HG03521 (cell line): ENCODE measurements around the gene SRSF12.
"Not testable (repeated sequence)": the region's sequence is repeated elsewhere in the genome, so short reads cannot be mapped to it uniquely, and the experiment has no call there.

ENCODE experiments used
- ATAC-seq: cut with Tn5 transposase; IDR thresholded peaks from one replicate; pipeline ENCODE4 v1.9.1; 2021; ENCODE audit warnings: mild to moderate bottlenecking, moderate library complexity; ENCODE audit not compliant: unreplicated experiment

SRSF12 gene

DNA sequence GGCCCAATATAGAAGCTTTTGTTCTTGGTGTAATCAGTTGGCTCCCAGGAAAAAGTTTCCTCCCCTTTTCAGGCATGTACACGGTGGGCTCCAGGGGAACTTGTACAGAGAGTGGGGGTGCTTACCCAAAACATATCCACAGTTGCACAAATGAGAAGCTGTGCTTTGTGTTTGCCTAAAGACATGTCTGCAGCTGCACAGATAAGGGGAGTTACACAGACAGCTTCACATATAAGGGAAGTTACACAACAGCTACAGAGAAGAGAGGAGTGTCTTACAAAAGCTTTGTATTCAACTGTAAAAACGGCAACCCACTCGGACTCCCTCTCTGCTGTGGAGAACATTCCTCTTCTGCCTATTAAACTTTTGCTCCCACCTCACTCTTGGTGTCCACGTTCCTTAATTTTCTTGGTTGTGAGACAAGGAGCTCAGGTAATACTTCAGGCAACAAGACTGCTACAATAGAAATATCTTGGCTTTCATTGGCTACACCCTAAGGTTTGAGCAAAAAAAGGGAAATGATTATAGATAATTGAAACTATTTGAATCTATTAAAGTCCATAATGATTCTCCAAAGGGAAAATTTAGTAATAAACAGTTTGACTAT lies 44.8 kb downstream of the SRSF12 start:
- no peak for ATAC-seq

DNA sequence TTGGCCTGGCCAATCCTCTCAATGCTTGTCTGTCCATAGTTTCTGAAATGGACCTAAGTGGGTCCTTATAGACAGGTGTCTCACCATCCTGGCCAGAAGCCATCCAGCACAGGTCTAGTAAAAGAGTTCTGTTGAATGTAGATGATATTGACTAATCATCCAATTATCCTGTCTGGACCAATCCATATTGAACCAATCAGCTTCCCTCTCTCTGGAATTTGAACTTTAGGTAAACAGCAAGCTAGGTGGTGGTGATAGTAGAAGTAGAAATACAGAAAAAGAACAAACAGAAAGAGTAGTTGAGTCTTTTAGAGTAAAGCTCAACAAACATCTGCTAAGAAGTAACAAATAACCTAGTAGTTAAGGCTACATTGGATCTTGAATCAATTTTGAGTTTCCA lies 46.8 kb downstream of the SRSF12 start:
- ATAC-seq, result no peak

DNA sequence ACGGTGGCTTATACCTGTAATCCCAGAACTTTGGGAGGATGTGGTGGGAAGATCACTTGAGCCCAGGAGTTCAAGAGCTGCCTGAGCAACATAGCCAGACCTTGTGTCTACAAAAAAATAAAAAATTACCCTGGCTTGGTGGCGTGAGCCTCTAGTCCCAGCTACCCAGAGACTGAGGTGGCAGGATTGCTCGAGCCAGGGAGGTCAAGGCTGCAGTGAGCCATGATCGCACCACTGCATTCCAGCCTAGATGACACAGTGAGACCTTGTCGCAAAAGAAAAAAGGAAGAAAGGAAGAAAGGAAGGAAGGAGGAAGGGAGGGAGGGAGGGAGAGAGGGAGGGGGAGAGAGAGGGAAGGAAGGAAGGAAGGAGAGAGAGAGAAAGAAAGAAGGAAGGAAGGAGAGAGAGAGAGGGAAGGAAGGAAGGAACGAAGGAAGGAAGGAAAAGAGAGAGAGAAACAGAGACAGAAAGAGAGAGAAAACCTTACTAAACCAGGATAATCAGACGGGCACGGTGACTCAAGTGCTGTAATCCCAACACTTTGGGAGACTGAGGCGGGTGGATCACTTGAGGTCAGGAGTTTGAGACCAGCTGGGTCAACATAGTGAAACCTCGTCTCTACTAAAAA lies 48.2 kb downstream of the SRSF12 start:
- no peak for ATAC-seq

DNA sequence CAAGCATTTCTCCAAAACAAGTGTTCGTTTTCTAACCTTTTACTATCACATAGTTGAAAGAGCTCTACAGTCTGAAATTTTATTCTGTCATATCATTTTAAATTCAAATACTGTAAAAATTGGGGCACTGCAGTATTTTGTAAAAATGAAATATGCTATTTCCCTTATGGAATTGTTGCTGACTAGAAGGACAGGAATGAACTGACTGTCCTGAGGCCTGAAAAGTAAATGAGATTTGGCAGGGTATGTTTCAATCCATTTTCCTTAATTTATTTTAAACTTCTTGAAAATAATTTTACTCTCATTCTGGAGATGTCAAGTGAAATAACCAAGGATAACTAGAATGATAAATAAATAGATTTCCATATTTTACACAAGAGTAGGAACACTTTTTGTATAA lies 49.2 kb downstream of the SRSF12 start:
- no peak for ATAC-seq

DNA sequence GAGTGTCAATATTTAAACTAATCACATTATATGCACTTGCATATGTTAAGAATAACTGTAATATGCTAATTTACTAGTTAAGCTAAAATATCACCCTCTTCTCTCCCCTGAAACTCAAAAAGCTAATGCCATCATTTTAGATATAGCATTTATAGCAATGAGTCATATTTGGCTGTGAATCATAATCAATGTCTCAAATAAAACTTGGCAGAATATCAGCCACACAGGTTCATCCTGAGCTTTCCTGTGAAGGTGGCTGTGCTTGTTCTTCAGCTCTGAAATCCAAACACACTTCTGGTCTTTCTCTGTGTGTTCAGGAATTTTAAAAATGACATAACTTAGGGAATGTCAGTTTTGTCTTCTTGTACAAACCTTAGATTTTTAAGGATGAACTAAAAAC lies 50.1 kb downstream of the SRSF12 start:
- ATAC-seq, result no peak

DNA sequence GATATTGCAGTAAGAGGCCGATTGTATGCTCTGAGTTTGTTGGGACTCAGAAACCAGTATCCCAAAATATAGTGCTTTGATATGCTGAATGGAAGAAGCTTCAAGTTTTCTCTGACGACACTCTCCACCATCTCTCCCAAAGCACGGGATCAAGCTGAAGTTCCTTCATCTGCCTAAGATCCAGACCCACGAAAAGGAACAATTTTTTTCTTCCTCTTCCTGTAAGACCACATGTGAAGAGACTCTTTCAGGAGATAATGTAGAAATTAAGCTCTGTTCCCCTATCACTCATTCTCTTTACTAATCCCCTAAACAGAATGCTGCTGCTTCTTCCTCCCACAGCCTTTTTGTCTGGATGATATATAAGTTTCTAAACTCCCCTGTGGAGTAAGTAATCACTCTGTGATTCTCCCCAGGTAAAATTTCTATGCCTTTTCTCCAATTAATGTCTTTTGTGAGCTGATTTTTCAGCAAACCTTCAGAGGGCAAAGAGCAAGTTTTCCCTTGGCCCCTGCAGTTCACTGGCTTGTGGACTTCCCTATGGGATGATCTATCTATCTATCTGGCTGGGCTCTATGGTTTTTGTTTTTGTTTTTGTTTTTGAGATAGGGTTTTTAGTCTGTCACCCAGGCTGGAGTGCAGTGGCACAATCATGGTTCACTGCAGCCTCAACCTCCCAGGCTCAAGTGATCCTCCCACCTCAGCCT lies 50.8 kb downstream of the SRSF12 start:
- ATAC-seq, result no peak

DNA sequence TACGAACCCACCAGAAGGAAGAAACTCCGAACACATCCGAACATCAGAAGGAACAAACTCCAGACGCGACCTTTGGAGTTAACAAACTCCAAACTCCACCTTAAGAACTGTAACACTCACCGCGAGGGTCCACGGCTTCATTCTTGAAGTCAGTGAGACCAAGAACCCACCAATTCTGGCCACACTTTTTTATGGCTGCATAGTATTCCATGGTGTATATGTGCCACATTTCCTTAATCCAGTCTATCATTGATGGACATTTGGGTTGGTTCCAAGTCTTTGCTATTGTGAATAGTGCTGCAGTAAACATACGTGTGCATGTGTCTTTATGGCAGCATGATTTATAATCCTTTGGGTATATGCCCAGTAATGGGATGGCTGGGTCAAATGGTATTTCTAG lies 51.8 kb downstream of the SRSF12 start:
- ATAC-seq, result not testable (repeated sequence)

DNA sequence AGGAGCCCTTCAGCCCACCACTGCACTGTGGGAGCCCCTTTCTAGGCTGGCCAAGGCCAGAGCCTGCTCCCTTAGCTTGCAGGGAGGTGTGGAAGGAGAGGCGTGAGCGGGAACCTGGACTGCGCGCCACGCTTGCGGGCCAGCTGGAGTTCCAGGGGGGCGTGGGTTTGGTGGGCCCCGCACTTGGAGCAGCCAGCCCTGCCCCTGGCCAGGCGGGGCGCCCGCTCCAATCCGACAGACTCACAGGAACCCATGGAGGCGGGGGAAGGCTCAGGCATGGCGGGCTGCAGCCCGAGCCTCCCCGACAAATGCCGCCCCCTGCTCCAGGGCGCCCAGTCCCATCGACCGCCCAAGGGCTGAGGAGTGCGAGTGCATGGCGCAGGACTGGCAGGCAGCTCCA lies 52.9 kb downstream of the SRSF12 start:
- not testable (repeated sequence) for ATAC-seq

DNA sequence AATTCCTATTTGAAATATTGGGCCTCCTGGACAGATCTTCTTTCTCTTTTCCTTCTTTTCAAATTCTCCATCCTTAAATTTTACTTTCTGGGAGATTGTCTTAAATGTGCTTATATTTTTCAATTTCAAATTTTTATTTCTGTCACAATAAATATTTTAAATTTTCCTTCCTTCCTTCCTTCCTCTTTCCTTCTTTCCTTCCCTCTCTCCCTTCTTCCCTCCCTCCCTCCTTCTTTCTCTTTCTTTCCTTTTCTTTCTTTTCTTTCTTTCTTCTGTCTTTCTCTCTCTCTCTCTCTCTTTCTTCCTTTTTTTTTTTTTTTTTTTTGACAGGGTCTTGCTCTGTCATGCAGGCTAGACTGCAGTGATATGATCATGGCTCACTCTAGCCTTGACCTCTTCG lies 54.0 kb downstream of the SRSF12 start:
- ATAC-seq, result no peak

DNA sequence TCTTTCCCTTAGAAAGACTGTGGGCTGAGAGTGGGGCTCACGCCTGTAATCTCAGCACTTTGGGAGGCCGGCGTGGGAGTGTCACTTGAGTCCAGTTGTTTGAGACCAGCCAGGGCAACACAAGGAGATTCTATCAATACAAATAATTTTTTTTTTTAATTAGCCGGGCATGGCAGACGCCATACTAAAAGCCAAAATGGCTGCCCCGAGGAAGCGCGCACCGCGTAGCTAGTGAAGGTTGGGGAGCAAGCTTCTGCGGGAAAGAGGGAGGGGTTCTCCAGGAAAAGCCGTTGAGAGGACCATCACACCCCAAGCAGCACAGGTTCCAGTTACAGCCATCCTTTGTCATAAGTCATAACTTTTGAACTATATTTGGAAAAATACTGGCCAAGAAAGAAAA lies 58.6 kb downstream of the SRSF12 start:
- no peak for ATAC-seq

DNA sequence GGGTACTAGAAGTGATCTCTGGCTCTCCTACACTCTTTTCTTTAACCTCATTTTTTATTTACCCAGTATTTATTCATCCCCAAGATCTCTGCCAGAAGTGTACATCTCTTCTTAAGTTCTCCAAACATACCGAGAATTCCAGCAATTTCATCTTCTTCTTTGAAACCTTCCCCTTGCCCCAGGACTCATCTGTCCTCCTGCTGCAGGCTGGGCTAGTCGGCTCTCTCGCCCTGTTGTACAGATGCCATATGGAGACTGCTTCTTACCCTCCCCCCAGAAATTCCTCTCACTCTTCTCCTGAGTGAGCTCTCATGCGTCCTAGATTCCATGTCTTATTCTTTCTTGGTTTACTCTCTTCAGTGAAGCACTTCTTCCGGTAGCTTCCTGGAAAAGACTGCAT lies 59.2 kb downstream of the SRSF12 start:
- ATAC-seq, result no peak

DNA sequence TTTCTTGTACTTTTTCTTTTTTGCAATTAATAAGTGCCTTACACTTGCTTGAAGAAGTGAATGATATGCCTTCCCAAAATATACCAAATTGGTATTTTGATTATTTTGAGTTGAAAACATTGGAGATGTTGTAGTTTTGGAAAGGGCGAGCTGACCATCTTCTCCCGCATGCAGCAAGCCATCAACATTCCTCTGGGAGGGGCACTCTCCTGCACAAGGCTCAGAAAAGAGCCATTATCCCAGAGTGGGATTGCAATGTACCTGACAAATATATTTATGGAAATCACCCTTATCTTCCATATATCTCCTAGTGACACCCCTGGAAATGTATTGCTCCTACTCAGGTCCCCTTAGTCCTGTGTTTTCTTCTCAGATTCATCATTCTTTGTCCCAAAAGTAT lies 60.1 kb downstream of the SRSF12 start:
- ATAC-seq, result no peak

DNA sequence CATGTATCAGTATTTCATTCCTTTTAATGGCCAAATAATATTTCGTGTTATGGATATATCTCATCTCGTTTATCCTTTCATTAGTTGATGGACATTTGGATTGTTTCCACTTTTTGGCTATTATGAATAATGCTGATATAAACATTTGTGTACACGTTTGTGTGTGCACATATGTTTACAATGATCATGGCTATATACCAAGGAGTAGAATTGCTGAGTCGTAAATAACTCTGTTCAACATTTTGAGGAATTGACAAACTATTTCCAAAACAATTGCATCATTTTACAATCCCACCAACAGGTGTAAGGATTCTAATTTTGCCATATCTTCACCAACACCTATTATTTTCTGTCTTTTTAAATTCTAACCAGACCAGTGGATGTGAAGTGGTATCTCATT lies 63.7 kb downstream of the SRSF12 start:
- ATAC-seq, result no peak

DNA sequence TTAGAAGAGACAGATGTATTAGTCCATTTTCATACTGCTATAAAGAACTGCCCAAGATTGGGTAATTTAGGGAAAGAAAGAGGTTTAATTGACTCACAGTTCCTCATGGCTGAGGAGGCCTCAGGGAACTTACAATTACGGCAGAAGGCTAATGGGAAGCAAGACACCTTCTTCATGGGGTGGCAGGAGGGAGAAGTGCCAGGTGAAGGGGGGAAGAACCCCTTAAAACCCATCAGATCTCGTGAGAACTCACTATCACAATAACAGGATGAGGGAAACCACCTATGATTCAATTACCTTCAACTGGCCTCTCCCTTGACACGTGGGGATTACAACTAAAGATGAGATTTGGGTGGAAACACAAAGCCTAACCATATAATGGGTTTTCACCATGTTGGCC lies 66.2 kb downstream of the SRSF12 start:
- no peak for ATAC-seq

DNA sequence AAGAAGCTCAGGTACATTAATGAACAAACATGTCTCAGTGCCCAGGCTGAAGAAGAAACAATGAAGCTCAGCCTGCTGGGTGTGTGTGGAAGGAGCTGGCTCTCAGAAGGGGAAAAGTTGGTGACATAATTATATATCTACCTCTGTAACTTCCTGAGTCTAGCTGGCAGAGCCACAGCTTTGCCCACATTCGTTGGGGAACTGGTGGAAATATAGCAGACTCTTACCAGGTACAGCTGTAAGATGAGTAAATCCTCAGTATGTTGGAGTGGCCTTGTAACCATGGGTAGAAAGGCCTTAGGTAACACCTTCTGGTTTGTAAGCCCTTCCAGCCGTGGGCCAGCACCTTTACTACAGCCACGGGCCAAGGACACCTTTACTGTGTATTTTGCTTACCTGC lies 67.2 kb downstream of the SRSF12 start:
- no peak for ATAC-seq

DNA sequence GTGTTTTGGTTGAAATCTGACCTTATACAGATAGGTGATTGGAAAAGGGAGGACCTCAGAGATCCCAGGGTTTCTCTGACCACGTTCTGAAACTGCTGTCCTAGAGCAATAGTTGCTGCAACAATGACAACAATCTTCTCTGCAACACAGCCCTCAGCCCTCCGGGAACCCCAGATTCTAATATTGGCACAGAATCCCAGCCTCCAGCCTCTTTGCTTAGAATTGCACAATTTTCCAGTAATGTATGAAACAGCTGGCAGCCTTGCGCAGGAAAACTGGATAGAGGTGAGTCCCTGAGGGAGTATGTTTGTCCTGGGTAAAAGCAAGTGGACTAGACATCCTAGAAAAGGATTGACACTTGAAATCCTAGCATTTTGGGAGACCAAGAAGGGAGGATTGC lies 67.7 kb downstream of the SRSF12 start:
- no peak for ATAC-seq

DNA sequence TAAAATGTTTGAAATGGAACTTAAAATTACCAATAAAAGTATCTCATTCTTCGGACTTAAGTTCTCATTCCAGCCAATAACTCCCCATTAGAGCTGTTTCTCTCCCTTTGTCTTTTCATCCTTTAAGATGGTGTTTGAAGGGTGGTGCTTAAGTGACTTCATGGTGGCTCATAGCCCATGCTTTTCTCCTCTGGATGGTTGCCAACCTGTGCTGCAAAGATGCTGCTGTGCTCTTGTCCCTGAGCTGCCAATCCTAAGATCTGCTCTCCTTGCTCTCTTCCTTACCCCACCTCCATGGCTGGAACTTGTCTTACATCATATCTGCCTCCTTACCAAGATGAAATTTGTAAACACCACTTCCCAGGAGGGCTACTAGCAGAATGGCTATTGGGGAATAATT lies 68.9 kb downstream of the SRSF12 start:
- no peak for ATAC-seq

DNA sequence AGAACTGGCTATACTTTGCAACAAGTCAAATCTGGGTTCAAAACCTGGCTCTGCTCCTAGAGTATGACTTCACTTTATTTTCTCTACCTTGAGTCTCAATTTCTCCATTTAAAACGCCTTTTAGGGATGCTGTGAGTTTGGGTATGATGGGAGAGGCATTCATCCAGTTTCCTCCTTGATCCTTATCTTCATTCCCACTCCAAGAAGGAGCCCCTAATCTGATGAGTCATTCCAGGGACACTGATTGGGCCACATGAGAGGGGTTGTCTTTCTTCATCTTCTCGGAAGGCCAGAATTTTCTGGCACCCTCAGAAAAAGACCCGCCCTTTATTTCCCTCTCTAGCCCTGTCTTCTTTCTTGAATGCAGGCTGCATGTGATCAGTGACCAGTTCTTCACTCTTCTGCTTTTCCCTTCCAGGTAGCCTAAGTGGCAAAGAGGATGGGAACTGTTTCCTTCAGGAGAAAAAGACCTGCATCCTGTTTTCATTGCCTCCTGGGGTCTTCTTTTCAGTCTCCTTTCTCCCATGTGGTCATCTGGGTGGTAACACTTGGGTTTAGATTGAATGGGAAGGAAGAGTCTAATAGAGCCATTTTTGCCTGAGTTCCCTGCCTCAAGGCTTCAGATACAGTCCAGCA lies 69.5 kb downstream of the SRSF12 start:
- no peak for ATAC-seq

DNA sequence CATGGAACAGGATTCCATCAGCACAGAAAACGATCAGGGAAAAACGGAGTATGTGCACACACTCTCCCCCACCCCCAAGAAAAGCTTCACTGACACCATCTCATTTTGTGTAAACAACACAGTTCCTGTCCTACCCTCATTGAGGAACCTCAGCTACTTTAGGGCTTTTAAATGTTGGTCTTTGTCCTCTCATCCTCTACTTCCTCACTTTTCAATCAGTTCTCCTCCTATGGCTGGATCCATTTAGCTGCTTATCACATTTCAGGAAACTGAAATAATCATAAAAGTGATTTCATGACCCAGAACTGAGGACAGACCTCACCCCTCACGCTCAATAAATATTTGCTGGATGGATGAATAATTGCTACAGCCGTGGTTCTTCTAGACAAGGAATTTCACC lies 70.4 kb downstream of the SRSF12 start:
- no peak for ATAC-seq
